PC-9 (cell line): ENCODE data around the gene SLC9A9. TPM values are rescaled to one million over a fixed set of nuclear protein-coding genes. Genes with fewer than 3 reads are reported as not detected.

Source experiments
- BruUV-seq: library from RNA; stranded (reverse); fragments of 400-500 nt; replicated peaks from 2 replicates; lab custom pipeline; 2021; lab: Mats Ljungman, UMichigan
- CTCF ChIA-PET: fragments of 300-600 bp; sonication (Branson Sonifier 250); formaldehyde crosslinking; loops from one replicate; lab custom pipeline; 2022; ENCODE audit warnings: antibody characterized with exemption; lab: Charles Lee
- POLR2A ChIA-PET: fragments of 300-600 bp; sonication (Branson Sonifier 250); formaldehyde crosslinking; loops from one replicate; lab custom pipeline; 2022; ENCODE audit warnings: antibody characterized with exemption; ENCODE audit not compliant: unreplicated experiment; lab: Charles Lee
- DNase-seq, 2 experiments: peaks; one replicate each; pipeline versions ENCODE4 v3.0.0 to v3.0.0-alpha.2; 2015 to 2022; ENCODE audit warnings: mixed read lengths in 1 of 2
- H2AFZ ChIP-seq: fragments of 200-600 bp; sonication (generic); 2 replicates; pipeline ENCODE4 v1.8.1; 2017; ENCODE audit warnings: antibody characterized with exemption
- H3F3A ChIP-seq: fragments of 200-600 bp; sonication (generic); 2 replicates; pipeline ENCODE4 v1.8.1; 2017; ENCODE audit warnings: antibody characterized with exemption, mild to moderate bottlenecking, low read depth; ENCODE audit not compliant: insufficient read depth
- H3K27ac ChIP-seq: fragments of 200-600 bp; sonication (generic); 2 replicates; pipeline ENCODE4 v1.6.1; 2016; ENCODE audit warnings: mixed run types
- H3K27me3 ChIP-seq: fragments of 200-600 bp; sonication (generic); 2 replicates; pipeline ENCODE4 v1.6.1; 2016; ENCODE audit warnings: low read depth, mixed run types; ENCODE audit not compliant: insufficient read depth
- H3K36me3 ChIP-seq: fragments of 200-600 bp; sonication (generic); 2 replicates; pipeline ENCODE4 v1.6.1; 2016; ENCODE audit warnings: low read depth, mixed run types
- H3K4me1 ChIP-seq: fragments of 200-600 bp; sonication (generic); replicated peaks from 2 replicates; pipeline ENCODE4 v1.6.1; 2016; ENCODE audit warnings: mixed run types; ENCODE audit not compliant: insufficient read depth
- H3K4me2 ChIP-seq: fragments of 200-600 bp; sonication (generic); 2 replicates; pipeline ENCODE4 v1.6.1; 2017; ENCODE audit warnings: mixed run types
- H3K4me3 ChIP-seq: fragments of 200-600 bp; sonication (generic); 2 replicates; pipeline ENCODE4 v1.6.1; 2016; ENCODE audit warnings: mixed run types
- H3K79me2 ChIP-seq: fragments of 200-600 bp; sonication (generic); 2 replicates; pipeline ENCODE4 v1.6.1; 2017; ENCODE audit warnings: low read depth, mixed run types
- H3K9me2 ChIP-seq: fragments of 200-600 bp; sonication (generic); 2 replicates; pipeline ENCODE4 v1.8.1; 2017; ENCODE audit warnings: mild to moderate bottlenecking; ENCODE audit not compliant: insufficient read depth
- H3K9me3 ChIP-seq: fragments of 200-600 bp; sonication (generic); 2 replicates; pipeline ENCODE4 v1.8.1; 2016; ENCODE audit warnings: low read depth; ENCODE audit not compliant: insufficient read depth
- H4K20me1 ChIP-seq: fragments of 200-600 bp; sonication (generic); 2 replicates; pipeline ENCODE4 v1.8.1; 2017; ENCODE audit not compliant: insufficient read depth
- CTCF ChIP-seq: fragments of 200-600 bp; sonication (generic); conservative IDR thresholded peaks from 2 replicates; pipeline ENCODE4 v1.6.1; 2017; ENCODE audit warnings: mixed run types, antibody characterized with exemption, mild to moderate bottlenecking, moderate library complexity
- EZH2 ChIP-seq: fragments of 200-600 bp; sonication (generic); IDR thresholded peaks from 2 replicates; pipeline ENCODE4 v1.8.0; 2017; ENCODE audit warnings: antibody characterized with exemption, low read depth
- intact Hi-C: fragments of 100-400 bp; cut with micrococcal nuclease; formaldehyde crosslinking; loops from one replicate; pipeline ENCODE4 v1.10.0; 2022; ENCODE audit not compliant: unreplicated experiment
- total RNA-seq: library from RNA; stranded (reverse); gene quantifications from 2 replicates; pipeline ENCODE4 v1.2.3, GENCODE V29; 2021

The SLC9A9 gene
- total RNA-seq, 1 experiment from 2014 or later, result 1.7 TPM

GRCh38 chr3:143613226-143613625, 235.0 kb downstream of the SLC9A9 start:
- Histone ChIP-seq H3K4me3 (no peak overlapping the region), H3K36me3 (no peaks in the 10 kb centered on the region), H3K9me3 (no peaks in the 10 kb centered on the region), H3K27me3 (no peaks in the 10 kb centered on the region), H4K20me1 (no peaks in the 10 kb centered on the region), H3K27ac (no peak overlapping the region), H3F3A (no peaks in the 10 kb centered on the region), H3K9me2 (no peaks in the 10 kb centered on the region), H3K4me2 (no peak overlapping the region), H3K79me2 (no peaks in the 10 kb centered on the region), H3K4me1 (no peaks in the 10 kb centered on the region), H2AFZ (no peak overlapping the region)
- ChIA-PET POLR2A (no interaction called here), CTCF (no interaction called here)
- intact Hi-C loops, result no loop called here
- BruUV-seq, result no TSS peak
- TF ChIP-seq EZH2 (no peak), CTCF (no peak)
- no peak for DNase-seq

- H3K4me2 ChIP-seq, result no peak overlapping the region
- H3K27ac ChIP-seq, result no peak overlapping the region
- H4K20me1 ChIP-seq, result no peaks in the 10 kb centered on the region
- H3F3A ChIP-seq, result no peaks in the 10 kb centered on the region
- H3K4me3 ChIP-seq, result no peak overlapping the region
- POLR2A ChIA-PET, result no interaction called here
- no peaks in the 10 kb centered on the region for H3K36me3 ChIP-seq
- CTCF ChIA-PET, result no interaction called here
- no peaks in the 10 kb centered on the region for H3K4me1 ChIP-seq
- no peaks in the 10 kb centered on the region for H3K9me2 ChIP-seq
- DNase-seq, result no peak
- no peaks in the 10 kb centered on the region for H3K9me3 ChIP-seq
- no peaks in the 10 kb centered on the region for H3K27me3 ChIP-seq
- BruUV-seq, result no TSS peak
- TF ChIP-seq CTCF, result no peak
- no peak for TF ChIP-seq EZH2
- no peaks in the 10 kb centered on the region for H3K79me2 ChIP-seq
- H2AFZ ChIP-seq, result no peak overlapping the region
- intact Hi-C loops, result no loop called here
Observed at GRCh38 chr3:143612541-143612940, 235.7 kb downstream of the SLC9A9 start.

- no peaks in the 10 kb centered on the region for H3K36me3 ChIP-seq
- H2AFZ ChIP-seq, result no peak overlapping the region
- ChIA-PET CTCF (no interaction called here), POLR2A (interaction anchor here (0.6 kb wide), 1 partner anchor 35 kb away, joined by 8 read pairs; no protein-coding TSS in a partner anchor)
- H3K4me1 ChIP-seq, result no peaks in the 10 kb centered on the region
- intact Hi-C loops, result no loop called here
- no peaks in the 10 kb centered on the region for H3F3A ChIP-seq
- H3K4me3 ChIP-seq, result no peak overlapping the region
- H3K27me3 ChIP-seq, result no peaks in the 10 kb centered on the region
- H3K4me2 ChIP-seq, result no peak overlapping the region
- no peaks in the 10 kb centered on the region for H3K79me2 ChIP-seq
- no peak for DNase-seq
- H3K27ac ChIP-seq, result no peak overlapping the region
- no peaks in the 10 kb centered on the region for H3K9me2 ChIP-seq
- no peaks in the 10 kb centered on the region for H4K20me1 ChIP-seq
- TF ChIP-seq EZH2 (no peak), CTCF (no peak)
- no peaks in the 10 kb centered on the region for H3K9me3 ChIP-seq
- no TSS peak for BruUV-seq
Observed at GRCh38 chr3:143608966-143609365, 239.3 kb downstream of the SLC9A9 start.
